Measurements from ENCODE around the gene HTR5A. TPM values are rescaled to one million over a fixed set of nuclear protein-coding genes. Genes with fewer than 3 reads are reported as not detected.

Gene HTR5A
- total and polyA plus RNA-seq, 2 of the 13 experiments (the other 11 are each of a cell fraction or from before 2014, with no cell fraction given): not detected

DNA sequence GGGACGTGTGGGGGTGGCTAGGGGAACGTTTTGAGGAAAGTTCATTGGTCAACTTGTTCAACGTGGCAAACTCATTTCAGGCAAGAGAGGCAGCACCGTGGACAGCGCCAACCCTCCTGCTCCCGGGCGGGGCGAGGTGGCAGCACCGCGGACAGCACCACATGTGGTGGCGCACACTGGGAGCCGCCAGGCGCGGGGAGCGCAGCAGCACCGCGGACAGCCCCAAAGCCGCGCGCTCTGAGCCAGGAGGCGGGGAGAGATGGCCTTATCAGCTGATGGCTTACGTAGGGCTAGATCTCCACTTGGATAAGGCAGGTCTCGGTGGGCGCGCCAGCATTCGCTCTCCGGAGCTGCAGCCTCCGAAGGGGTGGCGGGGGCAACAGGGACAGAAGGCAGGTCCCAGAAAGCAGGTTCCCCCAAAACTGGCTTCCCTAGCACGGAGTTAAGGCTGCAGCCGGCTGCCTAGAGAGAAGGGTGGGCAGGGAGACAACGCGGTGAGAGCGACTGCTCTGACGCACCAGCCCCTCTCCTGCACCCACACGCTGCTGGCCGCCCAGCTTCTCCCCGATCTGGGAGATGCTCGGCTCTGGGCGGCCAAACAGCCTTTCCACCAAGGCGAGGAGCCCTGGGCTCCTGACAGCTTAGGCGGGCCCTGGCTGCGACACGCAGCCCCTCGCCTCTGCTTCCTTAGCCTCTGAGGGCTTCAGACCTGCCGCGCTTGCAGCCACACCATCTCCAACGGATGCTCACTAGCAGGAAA lies at the start of gene HTR5A (continued):
- TF ChIP-seq, protein P1, sequence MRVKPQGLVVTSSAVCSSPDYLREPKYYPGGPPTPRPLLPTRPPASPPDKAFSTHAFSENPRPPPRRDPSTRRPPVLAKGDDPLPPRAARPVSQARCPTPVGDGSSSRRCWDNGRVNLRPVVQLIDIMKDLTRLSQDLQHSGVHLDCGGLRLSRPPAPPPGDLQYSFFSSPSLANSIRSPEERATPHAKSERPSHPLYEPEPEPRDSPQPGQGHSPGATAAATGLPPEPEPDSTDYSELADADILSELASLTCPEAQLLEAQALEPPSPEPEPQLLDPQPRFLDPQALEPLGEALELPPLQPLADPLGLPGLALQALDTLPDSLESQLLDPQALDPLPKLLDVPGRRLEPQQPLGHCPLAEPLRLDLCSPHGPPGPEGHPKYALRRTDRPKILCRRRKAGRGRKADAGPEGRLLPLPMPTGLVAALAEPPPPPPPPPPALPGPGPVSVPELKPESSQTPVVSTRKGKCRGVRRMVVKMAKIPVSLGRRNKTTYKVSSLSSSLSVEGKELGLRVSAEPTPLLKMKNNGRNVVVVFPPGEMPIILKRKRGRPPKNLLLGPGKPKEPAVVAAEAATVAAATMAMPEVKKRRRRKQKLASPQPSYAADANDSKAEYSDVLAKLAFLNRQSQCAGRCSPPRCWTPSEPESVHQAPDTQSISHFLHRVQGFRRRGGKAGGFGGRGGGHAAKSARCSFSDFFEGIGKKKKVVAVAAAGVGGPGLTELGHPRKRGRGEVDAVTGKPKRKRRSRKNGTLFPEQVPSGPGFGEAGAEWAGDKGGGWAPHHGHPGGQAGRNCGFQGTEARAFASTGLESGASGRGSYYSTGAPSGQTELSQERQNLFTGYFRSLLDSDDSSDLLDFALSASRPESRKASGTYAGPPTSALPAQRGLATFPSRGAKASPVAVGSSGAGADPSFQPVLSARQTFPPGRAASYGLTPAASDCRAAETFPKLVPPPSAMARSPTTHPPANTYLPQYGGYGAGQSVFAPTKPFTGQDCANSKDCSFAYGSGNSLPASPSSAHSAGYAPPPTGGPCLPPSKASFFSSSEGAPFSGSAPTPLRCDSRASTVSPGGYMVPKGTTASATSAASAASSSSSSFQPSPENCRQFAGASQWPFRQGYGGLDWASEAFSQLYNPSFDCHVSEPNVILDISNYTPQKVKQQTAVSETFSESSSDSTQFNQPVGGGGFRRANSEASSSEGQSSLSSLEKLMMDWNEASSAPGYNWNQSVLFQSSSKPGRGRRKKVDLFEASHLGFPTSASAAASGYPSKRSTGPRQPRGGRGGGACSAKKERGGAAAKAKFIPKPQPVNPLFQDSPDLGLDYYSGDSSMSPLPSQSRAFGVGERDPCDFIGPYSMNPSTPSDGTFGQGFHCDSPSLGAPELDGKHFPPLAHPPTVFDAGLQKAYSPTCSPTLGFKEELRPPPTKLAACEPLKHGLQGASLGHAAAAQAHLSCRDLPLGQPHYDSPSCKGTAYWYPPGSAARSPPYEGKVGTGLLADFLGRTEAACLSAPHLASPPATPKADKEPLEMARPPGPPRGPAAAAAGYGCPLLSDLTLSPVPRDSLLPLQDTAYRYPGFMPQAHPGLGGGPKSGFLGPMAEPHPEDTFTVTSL (CRISPR knock-in tag; IDR thresholded peaks at IDR 0.05; ENCODE audit: borderline replicate concordance): peak; percentile 99
- TF ChIP-seq ZNF230 (CRISPR knock-in tag; IDR thresholded peaks at IDR 0.05): peak; percentile 100
- TF ChIP-seq SIX4 (CRISPR knock-in tag; IDR thresholded peaks at IDR 0.05): peak; percentile 99
- peak; percentile 100 for TF ChIP-seq ZNF225 (CRISPR knock-in tag; IDR thresholded peaks at IDR 0.05)
- TF ChIP-seq KAT7 (CRISPR knock-in tag; IDR thresholded peaks at IDR 0.05; ENCODE audit: borderline replicate concordance): peak; percentile 99
- TF ChIP-seq, protein P2, sequence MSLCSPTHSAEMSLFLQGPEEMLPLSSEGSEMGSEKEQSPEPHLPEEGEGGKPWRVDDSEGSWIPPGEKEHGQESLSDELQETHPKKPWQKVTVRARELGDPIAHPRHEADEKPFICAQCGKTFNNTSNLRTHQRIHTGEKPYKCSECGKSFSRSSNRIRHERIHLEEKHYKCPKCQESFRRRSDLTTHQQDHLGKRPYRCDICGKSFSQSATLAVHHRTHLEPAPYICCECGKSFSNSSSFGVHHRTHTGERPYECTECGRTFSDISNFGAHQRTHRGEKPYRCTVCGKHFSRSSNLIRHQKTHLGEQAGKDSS (CRISPR knock-in tag; IDR thresholded peaks at IDR 0.05; ENCODE audit: borderline replicate concordance, low read depth): peak; percentile 100
- peak; percentile 88 for TF ChIP-seq ZMYM2 (CRISPR knock-in tag; IDR thresholded peaks at IDR 0.05)
- TF ChIP-seq, protein P3, sequence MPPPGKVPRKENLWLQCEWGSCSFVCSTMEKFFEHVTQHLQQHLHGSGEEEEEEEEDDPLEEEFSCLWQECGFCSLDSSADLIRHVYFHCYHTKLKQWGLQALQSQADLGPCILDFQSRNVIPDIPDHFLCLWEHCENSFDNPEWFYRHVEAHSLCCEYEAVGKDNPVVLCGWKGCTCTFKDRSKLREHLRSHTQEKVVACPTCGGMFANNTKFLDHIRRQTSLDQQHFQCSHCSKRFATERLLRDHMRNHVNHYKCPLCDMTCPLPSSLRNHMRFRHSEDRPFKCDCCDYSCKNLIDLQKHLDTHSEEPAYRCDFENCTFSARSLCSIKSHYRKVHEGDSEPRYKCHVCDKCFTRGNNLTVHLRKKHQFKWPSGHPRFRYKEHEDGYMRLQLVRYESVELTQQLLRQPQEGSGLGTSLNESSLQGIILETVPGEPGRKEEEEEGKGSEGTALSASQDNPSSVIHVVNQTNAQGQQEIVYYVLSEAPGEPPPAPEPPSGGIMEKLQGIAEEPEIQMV (CRISPR knock-in tag; IDR thresholded peaks at IDR 0.05; ENCODE audit: low read depth): peak; percentile 99
- TF ChIP-seq, protein P4, sequence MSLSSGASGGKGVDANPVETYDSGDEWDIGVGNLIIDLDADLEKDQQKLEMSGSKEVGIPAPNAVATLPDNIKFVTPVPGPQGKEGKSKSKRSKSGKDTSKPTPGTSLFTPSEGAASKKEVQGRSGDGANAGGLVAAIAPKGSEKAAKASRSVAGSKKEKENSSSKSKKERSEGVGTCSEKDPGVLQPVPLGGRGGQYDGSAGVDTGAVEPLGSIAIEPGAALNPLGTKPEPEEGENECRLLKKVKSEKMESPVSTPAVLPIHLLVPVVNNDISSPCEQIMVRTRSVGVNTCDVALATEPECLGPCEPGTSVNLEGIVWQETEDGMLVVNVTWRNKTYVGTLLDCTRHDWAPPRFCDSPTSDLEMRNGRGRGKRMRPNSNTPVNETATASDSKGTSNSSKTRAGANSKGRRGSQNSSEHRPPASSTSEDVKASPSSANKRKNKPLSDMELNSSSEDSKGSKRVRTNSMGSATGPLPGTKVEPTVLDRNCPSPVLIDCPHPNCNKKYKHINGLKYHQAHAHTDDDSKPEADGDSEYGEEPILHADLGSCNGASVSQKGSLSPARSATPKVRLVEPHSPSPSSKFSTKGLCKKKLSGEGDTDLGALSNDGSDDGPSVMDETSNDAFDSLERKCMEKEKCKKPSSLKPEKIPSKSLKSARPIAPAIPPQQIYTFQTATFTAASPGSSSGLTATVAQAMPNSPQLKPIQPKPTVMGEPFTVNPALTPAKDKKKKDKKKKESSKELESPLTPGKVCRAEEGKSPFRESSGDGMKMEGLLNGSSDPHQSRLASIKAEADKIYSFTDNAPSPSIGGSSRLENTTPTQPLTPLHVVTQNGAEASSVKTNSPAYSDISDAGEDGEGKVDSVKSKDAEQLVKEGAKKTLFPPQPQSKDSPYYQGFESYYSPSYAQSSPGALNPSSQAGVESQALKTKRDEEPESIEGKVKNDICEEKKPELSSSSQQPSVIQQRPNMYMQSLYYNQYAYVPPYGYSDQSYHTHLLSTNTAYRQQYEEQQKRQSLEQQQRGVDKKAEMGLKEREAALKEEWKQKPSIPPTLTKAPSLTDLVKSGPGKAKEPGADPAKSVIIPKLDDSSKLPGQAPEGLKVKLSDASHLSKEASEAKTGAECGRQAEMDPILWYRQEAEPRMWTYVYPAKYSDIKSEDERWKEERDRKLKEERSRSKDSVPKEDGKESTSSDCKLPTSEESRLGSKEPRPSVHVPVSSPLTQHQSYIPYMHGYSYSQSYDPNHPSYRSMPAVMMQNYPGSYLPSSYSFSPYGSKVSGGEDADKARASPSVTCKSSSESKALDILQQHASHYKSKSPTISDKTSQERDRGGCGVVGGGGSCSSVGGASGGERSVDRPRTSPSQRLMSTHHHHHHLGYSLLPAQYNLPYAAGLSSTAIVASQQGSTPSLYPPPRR (CRISPR knock-in tag; IDR thresholded peaks at IDR 0.05; ENCODE audit: borderline replicate concordance): peak; percentile 94
- TF ChIP-seq ZNF17 (CRISPR knock-in tag; IDR thresholded peaks at IDR 0.05): peak; percentile 99
- no peak for TF ChIP-seq PCBP2 (optimal IDR thresholded peaks at IDR 0.05; ENCODE audit: low read depth, low read length, poor library complexity, severe bottlenecking)
- no peak for TF ChIP-seq MAFK (conservative IDR thresholded peaks at IDR 0.05 in 1 of 2, IDR thresholded peaks at IDR 0.05 in 1 of 2; ENCODE audit: low read length in 2 of 2)
- peak; percentile 100 for TF ChIP-seq XBP1 (CRISPR knock-in tag; IDR thresholded peaks at IDR 0.05)
- no peak for TF ChIP-seq RBFOX2 (IDR thresholded peaks at IDR 0.05; ENCODE audit: low read depth, low read length)
